GM18867 (cell line): ENCODE data around the gene ARFGEF2.

Experiments used
- ATAC-seq: cut with Tn5 transposase; IDR thresholded peaks from one replicate; pipeline ENCODE4 v1.9.1; 2021; ENCODE audit warnings: mild to moderate bottlenecking, moderate library complexity; ENCODE audit not compliant: unreplicated experiment

Gene ARFGEF2

DNA sequence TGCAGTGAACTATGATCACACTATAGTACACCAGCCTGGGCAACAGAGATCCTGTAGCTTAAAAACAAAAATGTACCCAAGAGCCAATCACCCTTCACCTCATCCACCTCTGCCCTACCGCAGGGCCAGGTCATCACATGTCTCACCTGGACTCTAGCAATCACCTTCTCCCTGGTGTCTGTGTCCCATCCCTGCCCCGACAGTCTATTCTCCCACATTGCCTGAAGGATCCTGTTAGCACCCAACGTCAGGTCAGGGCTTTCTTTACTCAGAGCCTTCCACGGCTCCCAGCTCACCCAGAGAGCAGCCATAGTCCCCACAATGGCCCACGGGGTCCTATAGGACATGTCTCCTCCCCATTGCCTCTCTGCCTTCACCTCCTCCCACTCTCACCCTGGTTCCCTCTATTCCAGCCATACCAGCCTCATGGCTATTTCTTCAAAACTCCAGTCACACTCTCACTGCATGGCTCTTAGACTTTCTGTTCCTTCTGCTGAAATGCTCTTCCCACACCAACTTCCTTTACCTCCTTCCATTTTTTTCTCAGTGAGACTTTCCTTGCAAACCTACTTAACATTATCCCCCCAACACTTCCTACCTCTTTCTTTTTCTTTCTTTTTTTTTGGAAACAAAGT is 22.5 kb upstream of the ARFGEF2 start:
- no peak for ATAC-seq

DNA sequence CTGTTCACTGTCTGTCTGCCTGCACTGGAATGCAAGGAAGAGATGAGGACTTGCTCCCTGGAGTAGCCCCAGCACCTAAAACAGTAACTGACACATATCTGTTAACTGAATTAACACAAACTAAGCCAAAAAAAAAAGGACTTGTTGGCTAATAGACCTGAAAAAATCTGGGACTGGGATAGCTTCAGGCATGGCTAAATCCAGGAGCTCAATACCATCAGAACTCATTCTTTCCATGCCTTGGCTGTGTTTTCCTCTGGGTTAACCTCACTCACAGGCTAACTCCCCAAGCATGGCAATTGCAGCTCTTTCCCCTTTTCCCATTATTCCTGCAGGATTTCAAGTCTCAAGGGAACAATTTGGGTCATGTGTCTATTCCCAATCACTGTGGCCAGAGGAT is 21.6 kb upstream of the ARFGEF2 start:
- ATAC-seq: no peak

DNA sequence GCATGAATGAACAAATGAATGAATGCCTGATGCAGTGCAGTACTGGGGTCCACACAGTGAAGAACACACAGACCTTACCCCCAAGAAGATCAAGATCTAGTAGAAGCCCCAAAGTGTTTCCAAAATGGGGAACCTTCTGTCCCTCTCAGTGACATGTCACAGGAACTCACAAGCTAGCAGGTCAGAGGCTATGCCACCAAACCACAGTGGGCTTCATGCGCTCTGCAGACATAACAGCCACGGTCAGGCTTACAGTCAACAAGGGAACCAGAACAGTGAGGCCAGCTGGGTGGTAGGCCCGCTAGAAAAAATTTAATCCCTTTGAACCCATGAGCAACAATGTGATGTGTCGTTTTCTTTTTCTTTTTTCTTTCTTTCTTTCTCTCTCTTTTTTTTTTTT is 20.2 kb upstream of the ARFGEF2 start:
- ATAC-seq: no peak

DNA sequence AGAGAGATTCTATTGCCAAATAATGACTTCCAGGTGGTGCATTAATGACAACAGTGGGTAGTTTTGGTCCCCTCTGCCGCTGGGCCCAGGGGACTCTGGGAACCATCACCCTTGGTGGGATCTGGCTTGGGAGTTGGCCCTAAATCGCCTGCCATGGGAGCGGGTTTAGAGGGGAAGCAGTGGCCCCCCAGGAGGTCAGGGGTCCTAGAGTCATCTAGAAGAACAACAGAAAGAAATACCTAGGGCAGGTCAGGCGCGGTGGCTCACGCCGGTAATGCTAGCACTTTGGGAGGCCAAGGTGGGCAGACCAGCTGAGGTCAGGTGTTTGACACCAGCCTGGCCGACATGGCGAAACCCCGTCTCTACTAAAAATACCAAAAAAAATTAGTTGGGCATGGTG is 17.8 kb upstream of the ARFGEF2 start:
- no peak for ATAC-seq

DNA sequence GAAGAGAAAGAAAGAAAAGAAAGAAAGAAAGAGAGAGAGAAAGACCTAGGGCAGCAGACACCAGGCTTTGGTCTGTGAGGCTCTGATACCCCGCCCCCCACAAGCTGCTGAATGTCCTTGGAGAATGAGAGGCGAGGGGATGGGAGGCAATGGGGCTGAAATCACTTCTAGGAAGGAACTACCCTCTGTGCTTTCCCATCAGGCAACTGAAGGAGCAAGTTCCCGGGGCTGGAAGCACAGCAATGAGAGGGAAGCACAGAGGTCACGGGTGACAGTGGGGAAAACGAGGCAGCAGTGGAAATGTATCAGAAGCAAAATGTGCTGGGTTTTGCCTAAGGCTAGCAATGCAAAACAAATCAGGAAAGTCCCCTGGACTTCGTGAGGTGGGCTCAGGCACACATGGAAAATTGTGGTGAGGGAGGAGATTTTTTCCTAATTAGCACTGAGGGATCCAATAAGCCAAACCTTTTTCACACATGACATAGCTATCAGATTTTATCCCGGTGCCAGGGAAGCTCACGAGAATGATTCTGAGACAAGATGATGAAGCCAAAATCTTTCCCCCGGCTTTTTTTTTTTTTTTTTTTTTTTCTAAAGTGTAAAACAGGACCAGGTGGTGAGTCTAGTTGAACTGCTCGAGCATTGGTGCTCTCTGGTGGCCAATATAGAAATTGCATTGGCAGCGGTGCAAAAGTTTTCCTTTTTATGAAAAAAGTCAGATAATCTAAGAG is 16.8 kb upstream of the ARFGEF2 start:
- no peak for ATAC-seq

DNA sequence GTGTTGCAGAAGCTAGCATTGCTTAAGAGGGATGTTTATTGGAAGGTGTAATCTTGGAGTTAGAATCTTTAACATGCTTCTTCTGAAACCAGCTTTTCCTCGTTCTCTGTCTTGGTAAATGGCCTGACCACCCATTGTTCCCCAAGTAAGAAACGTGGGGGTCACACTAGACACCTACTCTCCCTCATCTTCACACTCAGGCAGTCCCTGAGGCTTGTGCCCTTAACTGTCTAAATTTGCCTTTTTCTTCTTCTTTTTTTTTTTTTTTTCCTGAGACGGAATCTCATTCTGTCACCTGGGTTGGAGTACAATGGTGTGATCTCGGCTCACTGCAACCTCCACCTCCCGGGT is 16.2 kb upstream of the ARFGEF2 start:
- ATAC-seq: no peak

DNA sequence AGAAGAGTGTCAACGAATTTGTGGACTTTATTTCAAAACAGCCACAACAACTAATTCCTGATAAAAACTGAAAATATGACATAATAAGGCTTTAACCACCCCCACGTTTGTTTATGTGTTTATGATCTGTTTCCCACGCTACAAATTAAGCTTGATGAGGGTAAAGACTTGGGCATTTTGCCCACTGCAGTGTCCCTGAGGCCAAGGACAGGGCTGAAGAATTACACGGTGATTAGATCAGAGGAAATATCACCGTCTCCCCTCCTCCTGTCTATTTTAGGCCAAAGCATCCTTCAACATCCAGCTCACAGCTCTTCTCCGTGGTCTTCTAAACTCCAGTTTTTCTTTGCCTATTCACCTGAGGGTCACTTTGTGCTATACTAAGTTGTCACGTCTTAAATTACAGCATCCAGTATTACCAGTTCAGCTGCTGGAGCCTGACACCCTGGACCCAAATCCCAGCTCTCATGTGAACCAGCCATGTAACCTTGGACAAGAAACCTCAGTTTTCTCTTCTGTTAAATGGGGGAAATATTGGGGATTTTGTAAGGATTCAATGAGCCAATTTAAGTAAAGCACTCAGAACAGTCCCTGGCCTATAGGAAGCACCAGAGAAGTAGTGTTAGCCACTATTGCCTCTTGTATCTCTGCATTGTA is 15.2 kb upstream of the ARFGEF2 start:
- ATAC-seq: no peak

DNA sequence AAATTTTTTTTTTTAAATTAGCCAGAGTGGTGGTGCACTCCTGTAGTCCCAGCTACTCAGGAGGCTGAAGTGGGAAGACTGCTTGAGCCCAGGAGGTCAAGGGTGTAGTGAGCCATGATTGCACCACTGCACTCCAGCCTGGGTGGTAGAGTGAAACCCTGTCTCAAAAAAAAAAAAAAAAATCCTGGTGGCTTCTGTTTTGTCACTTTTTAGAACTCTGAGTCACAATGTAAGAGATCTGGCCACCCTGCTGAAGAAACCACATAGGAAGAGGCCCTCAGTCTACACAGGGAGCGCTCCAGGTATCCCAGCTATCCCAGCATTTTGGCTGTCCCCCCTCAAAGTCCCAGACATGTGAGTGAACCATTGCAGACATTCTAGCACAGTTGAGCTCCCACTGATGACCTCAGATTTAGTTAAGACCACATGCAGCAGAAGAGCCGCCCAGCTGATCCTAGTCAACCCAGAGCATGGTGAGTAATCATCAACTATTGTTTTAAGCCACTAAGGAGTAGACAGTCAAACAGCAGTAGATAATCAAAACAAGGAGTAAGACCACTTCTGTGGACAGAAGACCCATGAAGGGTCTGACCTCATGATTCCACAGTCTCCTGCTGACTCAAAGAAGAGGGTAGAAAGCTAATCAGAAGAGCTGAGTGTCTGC is 12.7 kb upstream of the ARFGEF2 start:
- ATAC-seq: no peak

DNA sequence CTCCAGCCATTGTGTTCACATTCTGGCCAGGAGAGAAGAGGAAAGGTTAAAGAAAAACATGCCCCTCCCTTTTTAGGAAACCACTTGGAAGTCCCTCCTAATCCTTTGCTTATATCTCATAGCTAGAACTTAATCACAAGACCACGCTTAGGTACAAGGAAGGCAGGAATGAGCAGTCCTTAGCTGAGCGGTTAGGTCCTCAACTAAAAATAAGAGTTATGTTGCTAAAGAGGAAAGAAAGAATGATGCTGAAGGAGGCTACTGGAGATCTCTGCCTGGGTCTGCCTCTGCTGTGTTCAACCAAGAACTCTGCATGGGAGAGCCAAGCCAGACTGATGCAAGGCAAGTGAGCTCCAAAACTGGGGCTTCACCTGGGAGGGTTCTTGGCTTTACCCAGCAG is 11.6 kb upstream of the ARFGEF2 start:
- no peak for ATAC-seq

DNA sequence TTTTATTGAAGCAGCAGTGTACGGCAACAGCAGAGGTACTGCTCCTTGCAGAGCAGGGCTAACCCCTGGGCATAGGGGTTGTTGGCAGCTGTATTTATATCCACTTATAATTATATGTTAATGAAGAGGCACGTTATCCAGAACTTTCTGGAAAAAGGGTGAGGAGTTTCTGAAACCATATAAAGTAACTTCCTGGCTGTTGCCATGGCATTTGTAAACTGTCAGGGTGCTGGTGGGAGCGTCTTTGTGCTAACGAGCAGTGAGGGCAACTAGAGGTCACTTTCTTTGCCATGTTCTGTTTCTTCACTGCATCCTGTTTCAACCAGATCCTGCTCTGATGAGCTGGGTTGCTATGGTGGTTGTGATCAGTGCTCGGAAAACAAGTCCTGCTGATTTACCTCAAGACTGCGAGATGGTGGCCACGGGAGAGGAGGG is 11.1 kb upstream of the ARFGEF2 start:
- no peak for ATAC-seq

DNA sequence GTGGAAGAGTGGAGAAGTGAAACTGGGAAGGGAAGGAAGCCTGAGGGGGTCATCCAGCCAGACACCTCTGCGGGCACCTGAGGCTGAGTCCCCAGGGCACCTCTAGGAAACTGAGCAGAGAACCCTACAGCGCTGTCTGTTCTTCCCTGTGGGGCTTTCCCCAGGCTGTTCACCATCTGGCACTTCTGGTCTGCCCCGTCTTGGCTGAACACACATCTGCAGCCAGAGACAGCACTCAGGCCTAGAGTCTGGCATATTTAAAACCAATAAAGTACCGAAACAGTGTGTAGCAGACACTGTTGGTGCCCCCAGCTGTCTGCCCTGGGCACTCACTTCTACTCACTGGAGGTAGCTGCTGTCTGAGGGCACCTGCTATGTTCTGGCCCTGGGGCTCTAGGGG is 9.4 kb upstream of the ARFGEF2 start:
- peak; percentile 86 for ATAC-seq

DNA sequence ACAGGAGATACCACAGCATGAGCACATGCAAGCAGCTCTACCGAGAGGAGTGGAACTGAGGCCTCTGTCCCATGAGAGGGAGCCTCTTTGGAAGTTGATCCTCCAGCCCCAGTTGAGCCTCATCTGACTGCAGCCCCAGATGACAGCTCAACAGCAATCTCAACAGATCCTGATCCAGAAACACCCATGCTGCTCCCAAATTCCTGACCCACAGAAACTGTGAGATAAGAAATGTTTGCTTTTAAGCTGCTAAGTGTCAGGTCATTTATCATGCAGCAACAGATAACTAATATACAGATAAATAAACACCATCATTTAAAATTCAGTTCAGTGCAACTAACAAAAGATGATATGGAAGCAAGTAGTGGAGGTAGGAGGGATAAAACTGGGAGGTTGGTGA is 4.8 kb upstream of the ARFGEF2 start:
- no peak for ATAC-seq

DNA sequence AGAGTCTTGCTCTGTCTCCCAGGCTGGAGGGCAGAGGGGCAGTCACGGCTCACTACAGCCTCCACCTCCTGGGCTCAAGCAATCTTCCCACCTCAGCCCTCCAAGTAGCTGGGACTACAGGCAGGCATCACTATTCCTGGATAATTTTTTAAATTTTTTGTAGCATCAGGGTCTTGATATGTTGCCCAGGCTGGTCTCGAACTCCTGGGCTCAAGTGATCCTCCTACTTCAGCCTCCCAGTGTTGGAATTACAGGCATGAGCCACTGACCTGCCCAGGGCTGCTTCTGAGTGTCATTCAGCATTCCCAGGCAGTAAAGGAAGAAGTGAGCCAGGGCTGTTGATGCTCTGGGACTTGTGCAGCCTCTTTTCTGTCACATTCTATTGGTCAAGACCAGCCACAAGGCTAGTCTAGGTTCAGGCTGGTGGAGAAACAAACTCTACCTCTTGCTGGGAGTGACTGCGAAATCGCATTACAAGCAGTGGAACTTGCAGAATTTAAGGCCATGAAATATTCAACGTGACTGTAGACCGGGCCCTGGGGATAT is 2.1 kb upstream of the ARFGEF2 start:
- ATAC-seq: no peak

DNA sequence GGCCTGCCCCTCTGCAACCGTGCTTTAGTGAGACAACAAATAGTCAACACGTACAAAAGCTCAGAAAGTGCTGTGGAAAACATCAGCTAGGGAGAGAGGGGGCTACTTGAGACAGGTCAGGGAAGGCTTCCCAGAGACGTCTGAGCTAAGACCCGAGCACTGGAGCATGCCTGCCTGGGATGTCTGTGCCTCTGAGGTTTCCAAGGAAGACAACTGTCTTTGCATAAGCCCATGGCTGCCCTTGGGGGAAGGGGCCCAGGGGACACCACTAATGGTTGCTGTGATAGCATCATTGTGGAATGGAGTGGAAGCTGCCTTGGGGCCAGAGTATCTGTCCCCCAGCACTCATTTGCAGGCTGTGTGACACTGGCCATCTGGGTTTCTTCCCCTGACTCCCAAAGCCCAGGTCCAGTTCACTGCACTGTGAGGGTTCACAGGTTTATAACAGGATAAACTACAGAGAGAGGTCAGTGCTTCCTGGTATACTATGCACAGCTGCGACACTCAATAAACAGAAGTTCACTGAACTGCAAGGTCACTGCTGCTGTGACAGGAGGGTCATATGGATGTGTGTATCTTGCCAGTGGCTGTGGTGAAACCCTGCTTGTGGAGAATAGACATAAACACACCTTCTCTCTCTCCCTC is 1.5 kb upstream of the ARFGEF2 start:
- no peak for ATAC-seq

DNA sequence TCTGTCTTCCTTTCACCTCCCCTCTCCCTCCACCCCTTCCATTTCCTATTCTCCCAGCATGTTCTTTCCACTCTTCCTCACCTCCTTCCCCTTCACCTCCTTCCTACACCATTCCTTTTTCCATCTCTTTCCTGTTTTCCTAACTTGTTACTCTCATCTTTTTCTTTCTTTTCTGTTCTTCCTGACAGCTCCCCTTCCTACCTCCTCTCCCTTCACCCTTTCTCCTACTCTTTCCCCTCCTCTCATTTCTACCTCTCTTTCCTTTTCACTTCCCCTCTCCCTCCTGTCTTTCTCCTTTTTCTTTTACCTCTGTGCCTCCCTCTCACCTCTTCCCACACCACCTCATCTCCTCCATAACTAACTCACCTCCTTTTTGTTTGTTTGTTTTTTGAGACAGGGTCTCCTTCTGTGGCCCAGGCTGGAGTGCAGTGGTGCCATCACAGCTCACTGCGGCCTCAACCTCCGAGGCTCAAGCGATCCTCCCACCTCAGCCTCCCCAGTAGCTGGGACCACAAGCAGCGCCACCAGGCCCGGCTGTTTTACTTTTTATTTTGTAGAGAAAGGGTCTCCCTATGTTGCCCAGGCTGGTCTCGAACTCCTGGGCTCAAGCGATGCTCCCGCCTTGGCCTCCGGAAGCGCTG is 864 bp upstream of the ARFGEF2 start:
- no peak for ATAC-seq

DNA sequence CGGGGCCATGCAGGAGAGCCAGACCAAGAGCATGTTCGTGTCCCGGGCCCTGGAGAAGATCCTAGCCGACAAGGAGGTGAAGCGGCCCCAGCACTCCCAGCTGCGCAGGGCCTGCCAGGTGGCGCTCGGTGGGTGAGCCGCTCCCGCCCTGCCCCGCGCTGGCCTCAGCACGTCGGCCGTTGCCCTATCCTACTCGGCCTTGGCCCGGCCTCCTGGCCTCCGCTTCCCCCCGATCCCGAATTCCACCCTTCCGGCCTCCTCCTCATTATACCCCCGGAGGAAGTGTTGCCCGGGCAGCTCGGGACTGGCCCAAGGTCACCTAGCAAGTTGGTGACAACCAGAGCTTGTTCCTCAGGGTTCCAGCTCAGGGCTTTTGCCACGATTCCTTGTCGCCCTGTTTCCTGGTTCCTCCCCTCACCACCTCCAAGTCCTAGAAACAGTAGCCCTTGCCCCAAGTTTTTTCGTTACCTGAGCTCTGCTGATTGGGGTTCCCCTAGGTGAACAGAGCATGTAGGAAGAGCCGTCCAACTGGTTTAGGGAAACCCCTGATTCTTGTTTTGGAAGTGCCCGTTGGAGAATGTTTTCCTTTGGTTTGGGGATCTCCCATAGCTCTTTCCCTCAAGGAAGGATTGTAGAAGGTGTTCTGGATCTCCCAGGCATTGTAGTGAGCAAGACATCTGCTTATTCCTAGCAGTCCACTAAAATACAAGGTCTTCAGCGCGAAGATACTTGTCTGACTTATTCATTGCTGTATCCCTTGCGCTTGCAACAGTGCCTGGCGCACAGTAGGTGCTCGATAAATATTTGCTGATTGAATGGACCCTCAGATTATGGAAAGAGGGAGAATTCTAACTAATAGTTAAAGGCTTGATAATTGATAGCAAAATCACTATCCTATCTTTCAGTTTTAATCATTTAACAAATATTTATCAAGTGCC is 641 bp downstream of the ARFGEF2 start:
- ATAC-seq: peak; percentile 44

DNA sequence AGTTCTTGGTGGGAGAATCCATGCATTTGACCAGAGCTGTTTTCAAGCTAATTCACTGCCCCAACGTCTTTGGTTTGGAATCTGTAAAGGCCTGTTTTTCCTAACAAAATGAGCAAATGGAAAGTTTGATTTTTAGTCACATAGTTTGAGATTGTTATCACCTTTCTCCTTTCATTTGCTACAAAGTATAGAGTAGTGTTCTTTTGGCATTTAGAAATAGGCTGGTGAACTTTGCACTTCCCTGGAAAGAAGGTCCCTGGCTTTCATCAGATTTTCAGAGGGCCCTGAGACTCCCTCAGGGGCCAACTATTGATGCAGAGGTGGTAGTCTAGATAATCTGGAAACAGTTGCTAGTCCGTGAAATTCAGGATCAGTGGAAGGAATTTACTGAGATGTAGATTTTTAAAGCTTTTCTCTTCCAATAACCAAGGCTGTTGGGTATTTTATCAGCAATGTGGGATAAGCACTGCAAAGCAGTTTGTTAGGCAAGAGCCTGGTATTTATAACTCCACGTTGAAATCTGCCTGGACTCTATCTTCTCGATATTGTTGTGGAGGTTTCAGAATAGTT is 1.7 kb downstream of the ARFGEF2 start:
- ATAC-seq: no peak

DNA sequence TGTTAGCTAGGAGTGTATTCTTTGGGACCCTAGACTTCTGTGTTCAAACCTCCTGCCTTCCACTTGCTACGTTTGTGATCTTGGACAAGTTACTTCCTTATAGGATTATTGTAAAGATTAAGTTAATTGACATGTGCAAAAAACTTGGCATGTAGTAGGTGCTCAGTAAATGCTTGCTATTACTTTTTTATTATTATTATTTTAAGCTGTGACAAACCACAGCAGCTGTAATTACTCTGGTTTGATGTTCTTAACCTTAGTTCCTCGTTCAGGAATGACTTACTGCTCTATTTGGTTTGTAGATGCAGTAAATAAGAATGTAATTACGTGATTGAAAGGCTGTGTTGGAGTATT is 3.2 kb downstream of the ARFGEF2 start:
- no peak for ATAC-seq

DNA sequence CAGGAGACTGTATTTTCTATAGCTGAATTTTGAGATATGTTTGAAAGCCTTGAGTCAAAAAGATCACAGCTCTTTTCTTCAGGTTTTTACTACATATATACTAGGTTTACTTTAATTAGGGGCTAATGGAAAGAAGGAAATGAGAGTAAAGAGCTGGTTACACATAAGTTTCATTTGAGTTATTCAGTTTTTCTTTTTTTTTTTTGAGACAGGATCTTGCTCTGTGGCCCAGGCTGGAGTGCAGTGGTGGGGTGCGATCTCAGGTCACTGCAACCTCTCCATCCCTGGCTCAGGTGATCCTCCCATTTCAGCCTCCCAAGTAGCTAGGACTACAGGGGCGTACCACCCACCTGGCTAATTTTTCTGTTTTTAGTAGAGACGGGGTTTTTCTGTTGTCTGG is 4.8 kb downstream of the ARFGEF2 start:
- no peak for ATAC-seq
